Adipose tissue (tissue), 3 donors: ENCODE data around the gene KCNA2. TPM values are rescaled to one million over a fixed set of nuclear protein-coding genes. Genes with fewer than 3 reads are reported as not detected.

Experiments
- H3K27ac ChIP-seq: one replicate; pipeline ENCODE4 v1.5.1; 2013; ENCODE audit warnings: low read depth, low read length
- WGBS, 3 donors: extraction: QIAGEN DNeasy Blood & Tissue Kit; methylation state at CpG; one replicate each; pipeline ENCODE4 v1.1.7; 2013; 5-methylcytosine and 5-hydroxymethylcytosine counted together
- polyA plus RNA-seq, 3 donors: library from polyadenylated mRNA; stranded (reverse); fragments of 200-250 nt; gene quantifications; one replicate each; pipeline ENCODE4 v1.2.3, GENCODE V29; 2013
- donor health status: healthy with polysubstance abuse.
- donor health status: Bipolar disorder and iron deficiency.
- donor health status: healthy.

Gene KCNA2
- polyA plus RNA-seq, 3 donors: 0.45 to 3.5 (median 0.51) TPM

GRCh38 chr1:110607536-110608230, 1.5 kb upstream of the KCNA2 start:
- no peak overlapping the region for H3K27ac ChIP-seq
- WGBS, 3 donors: 6 to 9% (median 8%) methylated on average over 27 to 28 of the region's 28 CpGs

- WGBS, 3 donors: 0 to 1% (median 0%) methylated on average over 79 to 94 of the region's 94 CpGs
Observed at GRCh38 chr1:110606657-110607535, 738 bp upstream of the KCNA2 start.

GRCh38 chr1:110605446-110605845, 712 bp downstream of the KCNA2 start:
- 74 to 82% (median 76%) methylated on average over 6 of the region's 6 CpGs for WGBS, 3 donors
- H3K27ac ChIP-seq: no peak overlapping the region

More at GRCh38 chr1:110606657-110607535, 738 bp upstream of the KCNA2 start:
- H3K27ac ChIP-seq: no peak overlapping the region

- H3K27ac ChIP-seq: no peak overlapping the region
- WGBS, 3 donors: 83 to 91% (median 86%) methylated on average over 9 of the region's 9 CpGs
Observed at GRCh38 chr1:110604586-110605148, 1.5 kb downstream of the KCNA2 start.

- WGBS, 3 donors: 81 to 89% (median 88%) methylated on average over 3 of the region's 3 CpGs
Observed at GRCh38 chr1:110603058-110603457, 3.1 kb downstream of the KCNA2 start.

GRCh38 chr1:110602466-110602865, 3.7 kb downstream of the KCNA2 start:
- 51 to 85% (median 71%) methylated on average over 4 of the region's 4 CpGs for WGBS, 3 donors

More at GRCh38 chr1:110603058-110603457, 3.1 kb downstream of the KCNA2 start:
- H3K27ac ChIP-seq: no peak overlapping the region

GRCh38 chr1:110601332-110601731, 4.8 kb downstream of the KCNA2 start:
- 74 to 79% (median 76%) methylated on average over 5 of the region's 5 CpGs for WGBS, 3 donors
- H3K27ac ChIP-seq: no peak overlapping the region

More at GRCh38 chr1:110602466-110602865, 3.7 kb downstream of the KCNA2 start:
- no peak overlapping the region for H3K27ac ChIP-seq

- 95 to 100% (median 96%) methylated on average over 3 of the region's 3 CpGs for WGBS, 3 donors
- H3K27ac ChIP-seq: no peak overlapping the region
Observed at GRCh38 chr1:110600716-110601115, 5.4 kb downstream of the KCNA2 start.

GRCh38 chr1:110597966-110598365, 8.2 kb downstream of the KCNA2 start:
- H3K27ac ChIP-seq: no peak overlapping the region
- WGBS, 3 donors: 86 to 94% (median 90%) methylated on average over 5 of the region's 5 CpGs

GRCh38 chr1:110596312-110596711, 9.8 kb downstream of the KCNA2 start:
- no peak overlapping the region for H3K27ac ChIP-seq
- 77 to 89% (median 86%) methylated on average over 2 of the region's 2 CpGs for WGBS, 3 donors

GRCh38 chr1:110595353-110595710, 10.8 kb downstream of the KCNA2 start:
- H3K27ac ChIP-seq: no peak overlapping the region

GRCh38 chr1:110594456-110595352, 11.5 kb downstream of the KCNA2 start:
- 49 to 63% (median 50%) methylated on average over 7 of the region's 7 CpGs for WGBS, 3 donors
- H3K27ac ChIP-seq: no peak overlapping the region

- 56 to 72% (median 65%) methylated on average over 5 of the region's 5 CpGs for WGBS, 3 donors
- H3K27ac ChIP-seq: no peak overlapping the region
Observed at GRCh38 chr1:110593902-110594301, 12.3 kb downstream of the KCNA2 start.

GRCh38 chr1:110591956-110592355, 14.2 kb downstream of the KCNA2 start:
- no peak overlapping the region for H3K27ac ChIP-seq
- WGBS, 3 donors: 80 to 92% (median 81%) methylated on average over 6 of the region's 6 CpGs

GRCh38 chr1:110588991-110589390, 17.2 kb downstream of the KCNA2 start:
- H3K27ac ChIP-seq: no peak overlapping the region
- WGBS, 3 donors: 71 to 86% (median 81%) methylated on average over 3 of the region's 3 CpGs

- no peak overlapping the region for H3K27ac ChIP-seq
- WGBS, 3 donors: 73 to 80% (median 73%) methylated on average over 1 of the region's 1 CpG
Observed at GRCh38 chr1:110588486-110588885, 17.7 kb downstream of the KCNA2 start.

- 83 to 91% (median 85%) methylated on average over 4 of the region's 4 CpGs for WGBS, 3 donors
Observed at GRCh38 chr1:110587906-110588305, 18.3 kb downstream of the KCNA2 start.

GRCh38 chr1:110585481-110585880, 20.7 kb downstream of the KCNA2 start:
- WGBS, 3 donors: 60 to 71% (median 64%) methylated on average over 1 of the region's 1 CpG
- H3K27ac ChIP-seq: no peak overlapping the region

More at GRCh38 chr1:110587906-110588305, 18.3 kb downstream of the KCNA2 start:
- no peak overlapping the region for H3K27ac ChIP-seq
